Measurements from ENCODE around the gene EPS8L3.

EPS8L3 gene

GRCh38 chr1:109740615-109741373, 22.9 kb downstream of the EPS8L3 start, which contains the start of gene GSTM3:
Gene GSTM3 (minus strand): TSS chr1:109741038. CDS start chr1:109740287, 751 bp downstream.
- H4K20me1 ChIP-seq = no peaks in the 10 kb centered on the region
- H3K9ac ChIP-seq = no peak within 1 kb of the TSS
- no peaks in the 10 kb centered on the region for H3K4me1 ChIP-seq
- H3K27me3 ChIP-seq = peaks cover 22 to 43% (median 34%) of the 10 kb centered on the region in 11 experiments
- peak within 1 kb of the TSS in 1 of 10 experiments; percentile 18; a peak in 4 of 20 replicates for H3K4me3 ChIP-seq
- TF ChIP-seq Cebpa-rat (IDR thresholded peaks at IDR 0.05) = no peak
- no peak within 1 kb of the TSS for H3K4me2 ChIP-seq
- peaks cover 15 to 23% (median 18%) of the 10 kb centered on the region in 11 experiments for H3K9me3 ChIP-seq (replicated peaks in 1 of 11)
- no peak within 1 kb of the TSS for H3K27ac ChIP-seq
- no peaks in the 10 kb centered on the region for H3K36me3 ChIP-seq

DNA sequence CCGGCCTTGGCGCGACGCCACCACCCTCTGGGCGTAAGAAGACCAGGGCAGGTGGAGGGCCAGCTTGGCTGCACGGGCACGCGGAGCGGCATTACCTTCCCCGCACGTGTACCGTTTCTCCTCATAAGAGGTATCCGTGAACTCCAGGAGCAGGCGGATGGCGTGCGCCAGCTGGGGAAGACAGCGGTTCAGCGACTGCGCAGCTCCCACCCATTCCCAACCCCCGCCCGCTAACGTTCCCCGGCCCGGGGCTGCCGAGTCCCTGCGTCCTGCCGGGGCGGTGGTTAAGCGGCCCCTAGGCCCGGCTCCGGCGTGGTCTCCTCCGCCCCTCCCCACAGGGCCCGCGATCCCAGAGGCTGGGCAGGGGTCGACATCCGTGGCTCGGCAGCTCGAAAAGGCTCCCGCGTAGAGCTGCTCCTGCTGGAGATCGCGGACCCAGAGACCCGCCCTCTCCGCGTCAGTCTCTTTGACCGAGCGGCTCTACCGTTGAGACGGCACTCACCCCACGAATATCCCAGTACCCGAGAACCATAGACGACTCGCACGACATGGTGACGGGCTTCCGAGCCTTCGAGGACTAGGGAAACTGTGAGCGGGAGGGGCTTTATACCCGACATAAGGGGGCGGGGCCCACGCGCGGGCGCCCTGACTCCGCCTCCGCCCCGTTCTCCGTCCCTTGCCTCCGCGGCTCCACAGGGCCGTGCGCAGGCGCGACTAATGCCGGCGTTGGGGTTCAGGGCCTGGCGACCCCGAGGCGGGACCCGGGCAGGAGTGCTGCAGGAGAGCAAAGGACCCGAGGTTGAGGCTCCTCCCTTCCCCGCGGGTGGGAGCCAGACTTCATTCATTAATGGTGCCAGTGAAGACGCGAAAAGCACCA, 23.7 kb downstream of the EPS8L3 start:
- Histone ChIP-seq H3K9me3 (replicated peaks in 1 of 11) (peaks cover 15 to 23% (median 18%) of the 10 kb centered on the region in 11 experiments), H3K9ac (no peak overlapping the region), H3K36me3 (no peaks in the 10 kb centered on the region), H4K20me1 (no peaks in the 10 kb centered on the region), H3K4me2 (no peak overlapping the region), H3K27me3 (peaks cover 22 to 43% (median 34%) of the 10 kb centered on the region in 11 experiments), H3K4me3 (peak overlapping the region in 1 of 10 experiments; percentile 18; a peak in 4 of 20 replicates), H3K4me1 (no peaks in the 10 kb centered on the region), H3K27ac (no peak overlapping the region)
- no peak for TF ChIP-seq Cebpa-rat (IDR thresholded peaks at IDR 0.05)

DNA sequence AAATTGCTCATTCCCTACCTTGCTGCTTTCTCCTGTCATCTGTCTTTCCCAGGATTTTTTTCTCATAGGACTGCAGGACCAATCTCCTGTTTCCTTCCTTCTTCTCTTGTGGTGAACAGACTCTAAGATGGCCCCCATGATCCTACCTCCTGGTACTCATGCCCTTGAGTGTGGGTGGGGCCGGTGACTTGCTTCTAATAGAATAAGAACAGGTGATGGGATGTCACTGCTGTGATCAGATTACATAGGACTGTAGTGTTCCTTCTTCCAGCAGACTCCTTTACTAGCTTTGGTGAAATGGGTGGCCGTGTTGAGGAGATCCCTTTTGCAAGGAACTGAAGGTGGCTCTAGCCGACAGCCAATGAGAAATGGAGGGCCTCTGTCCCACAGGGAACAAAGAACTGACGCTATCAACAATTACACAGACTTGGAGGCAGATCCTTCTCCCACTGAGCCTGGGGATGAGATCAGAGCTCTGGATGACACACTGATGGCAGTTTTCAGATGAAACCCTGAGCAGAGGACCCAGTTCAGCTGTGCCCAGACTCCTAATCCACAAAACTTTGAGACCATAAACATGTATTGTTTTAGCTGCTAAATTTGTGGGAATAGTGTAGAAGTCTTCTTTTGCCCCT, 30.4 kb downstream of the EPS8L3 start:
- Histone ChIP-seq H3K9ac (no peak overlapping the region), H3K4me1 (no peaks in the 10 kb centered on the region), H3K4me2 (no peak overlapping the region)

GRCh38 chr1:109732390-109732881, 31.3 kb downstream of the EPS8L3 start:
- no peaks in the 10 kb centered on the region for H4K20me1 ChIP-seq
- H3K4me2 ChIP-seq = no peak overlapping the region
- H3K4me3 ChIP-seq = no peak overlapping the region
- H3K4me1 ChIP-seq = no peaks in the 10 kb centered on the region
- no peak overlapping the region for H3K9ac ChIP-seq
- H3K36me3 ChIP-seq = no peaks in the 10 kb centered on the region
- peaks cover 0 to 10% (median 0%) of the 10 kb centered on the region in 11 experiments; a peak in 2 of 22 replicates for H3K9me3 ChIP-seq (replicated peaks in 1 of 11)
- no peak overlapping the region for H3K27ac ChIP-seq
- TF ChIP-seq Cebpa-rat (IDR thresholded peaks at IDR 0.05) = no peak
- H3K27me3 ChIP-seq = no peaks in the 10 kb centered on the region

More for the DNA sequence above, 30.4 kb downstream of the EPS8L3 start:
- H3K9me3 ChIP-seq (replicated peaks in 1 of 11) = peaks cover 0 to 10% (median 0%) of the 10 kb centered on the region in 11 experiments; a peak in 2 of 22 replicates
- no peaks in the 10 kb centered on the region for H4K20me1 ChIP-seq
- H3K4me3 ChIP-seq = no peak overlapping the region
- TF ChIP-seq Cebpa-rat (IDR thresholded peaks at IDR 0.05) = no peak
- H3K27ac ChIP-seq = no peak overlapping the region
- peaks cover 0 to 6% (median 0%) of the 10 kb centered on the region in 11 experiments; a peak in 1 of 22 replicates for H3K27me3 ChIP-seq
- H3K36me3 ChIP-seq = no peaks in the 10 kb centered on the region

GRCh38 chr1:109730666-109731065, 33.1 kb downstream of the EPS8L3 start:
- no peak overlapping the region for H3K9ac ChIP-seq
- no peak overlapping the region for H3K4me2 ChIP-seq
- H3K9me3 ChIP-seq (replicated peaks in 1 of 11) = peaks cover 0 to 14% (median 7%) of the 10 kb centered on the region in 11 experiments; a peak in 12 of 22 replicates
- H4K20me1 ChIP-seq = no peaks in the 10 kb centered on the region
- H3K27ac ChIP-seq = no peak overlapping the region
- no peaks in the 10 kb centered on the region; a peak in 1 of 22 replicates for H3K36me3 ChIP-seq
- TF ChIP-seq Cebpa-rat (IDR thresholded peaks at IDR 0.05) = no peak
- no peak overlapping the region for H3K4me3 ChIP-seq
- H3K4me1 ChIP-seq = peaks cover 0 to 4% (median 0%) of the 10 kb centered on the region in 10 experiments; a peak in 1 of 20 replicates
- no peaks in the 10 kb centered on the region for H3K27me3 ChIP-seq

DNA sequence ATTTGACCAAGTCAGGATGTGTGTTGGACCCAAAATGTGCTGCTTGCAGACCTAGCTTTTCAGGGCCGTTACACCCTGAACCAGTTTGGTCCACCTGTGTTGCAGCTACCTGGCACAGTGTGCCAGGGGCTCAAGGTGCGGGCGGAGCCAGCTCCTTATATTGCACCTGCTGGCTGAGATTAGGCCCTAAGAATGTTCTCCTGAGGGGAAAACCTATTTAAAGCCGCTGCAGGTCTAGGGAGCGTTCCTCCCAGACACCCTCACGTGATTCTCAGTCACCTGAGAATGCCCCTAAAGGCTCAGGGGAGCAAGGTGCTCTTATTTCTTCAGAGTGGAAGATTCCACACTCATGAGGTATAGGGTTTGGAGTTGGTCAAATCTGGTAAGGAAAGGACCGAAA, 34.9 kb downstream of the EPS8L3 start:
- peaks cover 0 to 16% (median 10%) of the 10 kb centered on the region in 11 experiments; a peak in 12 of 22 replicates for H3K9me3 ChIP-seq (replicated peaks in 1 of 11)
- no peaks in the 10 kb centered on the region for H4K20me1 ChIP-seq
- TF ChIP-seq Cebpa-rat (IDR thresholded peaks at IDR 0.05) = no peak

GRCh38 chr1:109726728-109727373, 36.9 kb downstream of the EPS8L3 start:
- no peak overlapping the region for H3K9ac ChIP-seq
- H3K4me2 ChIP-seq = no peak overlapping the region
- no peaks in the 10 kb centered on the region for H4K20me1 ChIP-seq
- no peaks in the 10 kb centered on the region; a peak in 1 of 22 replicates for H3K36me3 ChIP-seq
- peaks cover 0 to 16% (median 6%) of the 10 kb centered on the region in 11 experiments; a peak in 11 of 22 replicates for H3K9me3 ChIP-seq (replicated peaks in 1 of 11)
- no peaks in the 10 kb centered on the region for H3K27me3 ChIP-seq
- no peak overlapping the region for H3K27ac ChIP-seq
- H3K4me3 ChIP-seq = no peak overlapping the region
- TF ChIP-seq Cebpa-rat (IDR thresholded peaks at IDR 0.05) = no peak
- peaks cover 0 to 4% (median 0%) of the 10 kb centered on the region in 10 experiments; a peak in 1 of 20 replicates for H3K4me1 ChIP-seq

More for the DNA sequence above, 34.9 kb downstream of the EPS8L3 start:
- Histone ChIP-seq H3K27ac (no peak overlapping the region), H3K4me2 (no peak overlapping the region), H3K9ac (no peak overlapping the region), H3K4me1 (peaks cover 0 to 4% (median 0%) of the 10 kb centered on the region in 10 experiments; a peak in 1 of 20 replicates), H3K27me3 (no peaks in the 10 kb centered on the region), H3K36me3 (no peaks in the 10 kb centered on the region; a peak in 1 of 22 replicates), H3K4me3 (no peak overlapping the region)

DNA sequence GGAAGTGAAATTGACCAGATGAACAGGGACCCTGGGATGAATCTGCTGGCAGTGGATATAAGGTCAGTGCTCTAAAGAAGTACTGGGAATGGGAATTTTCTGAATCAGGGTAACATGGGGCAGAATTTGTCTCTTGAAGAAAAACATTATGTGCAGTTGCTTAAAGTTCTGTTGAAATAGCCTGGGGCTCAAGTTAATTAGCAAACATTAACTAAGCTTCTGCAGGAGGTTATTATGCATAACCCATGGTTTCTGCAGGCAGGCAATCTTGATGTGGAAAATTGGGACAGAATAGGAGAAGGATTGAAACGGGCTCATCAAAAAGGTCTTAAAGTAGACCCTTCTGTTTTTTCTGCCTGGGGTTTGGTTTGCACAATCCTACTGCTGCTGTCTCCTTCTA, 37.7 kb downstream of the EPS8L3 start:
- no peak for TF ChIP-seq Cebpa-rat (IDR thresholded peaks at IDR 0.05)
- Histone ChIP-seq H3K4me2 (no peak overlapping the region), H3K9ac (no peak overlapping the region), H3K27ac (no peak overlapping the region), H3K4me1 (peaks cover 0 to 4% (median 0%) of the 10 kb centered on the region in 10 experiments; a peak in 1 of 20 replicates), H4K20me1 (no peaks in the 10 kb centered on the region), H3K9me3 (replicated peaks in 1 of 11) (peaks cover 0 to 16% (median 6%) of the 10 kb centered on the region in 11 experiments; a peak in 11 of 22 replicates), H3K4me3 (no peak overlapping the region), H3K36me3 (no peaks in the 10 kb centered on the region; a peak in 1 of 22 replicates), H3K27me3 (no peaks in the 10 kb centered on the region)
